ENCODE results near the gene NRP1.
"Not testable (repeated sequence)": the region's sequence is repeated elsewhere in the genome, so short reads cannot be mapped to it uniquely, and the experiment has no call there.

The NRP1 gene

GRCh38 chr10:33315891-33316290 lies 18.6 kb downstream of the NRP1 start:
- no peak for DNase-seq

- no peak for DNase-seq
Observed at GRCh38 chr10:33314811-33315561, 19.5 kb downstream of the NRP1 start.

GRCh38 chr10:33311640-33312039 lies 22.8 kb downstream of the NRP1 start:
- no peak for DNase-seq

DNA sequence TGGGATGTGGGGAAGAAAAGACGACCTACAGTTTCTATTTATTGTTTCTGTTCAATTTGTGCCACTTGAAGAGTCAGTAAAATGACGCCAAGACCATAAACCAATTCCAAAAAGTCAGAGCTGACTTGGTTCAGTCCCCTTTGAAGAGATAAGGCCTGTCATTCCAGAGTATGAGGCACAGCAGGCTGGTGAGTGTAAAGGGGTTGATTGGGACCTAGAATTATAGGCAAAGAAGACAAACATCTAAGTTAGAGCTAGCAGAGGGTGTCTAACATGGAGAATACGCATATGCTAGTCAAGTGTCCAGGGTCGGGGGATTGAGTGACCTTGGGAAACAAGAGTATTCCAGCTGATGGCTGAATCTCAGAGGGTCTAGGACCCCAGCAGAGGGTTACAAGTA lies 23.6 kb downstream of the NRP1 start:
- no peak for DNase-seq

DNA sequence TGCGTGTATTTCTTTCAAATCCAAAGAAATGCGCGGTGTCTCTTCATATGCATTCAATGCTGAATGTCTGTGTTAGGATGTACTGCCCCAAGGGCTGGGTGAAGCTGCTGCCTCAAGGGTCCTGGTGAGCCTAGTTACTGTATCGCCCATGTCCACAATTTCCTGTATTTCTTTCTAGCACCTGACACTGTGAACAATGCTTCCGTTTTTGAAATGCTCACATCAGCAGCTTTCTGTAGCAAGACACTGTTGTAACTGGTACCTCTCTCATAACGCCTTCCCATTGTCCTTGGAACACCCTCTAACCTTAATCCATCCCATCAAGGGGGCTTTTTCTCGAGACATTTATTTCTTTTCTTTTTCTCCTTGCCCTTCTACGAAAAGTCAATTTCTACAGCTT lies 25.1 kb downstream of the NRP1 start:
- DNase-seq: no peak

DNA sequence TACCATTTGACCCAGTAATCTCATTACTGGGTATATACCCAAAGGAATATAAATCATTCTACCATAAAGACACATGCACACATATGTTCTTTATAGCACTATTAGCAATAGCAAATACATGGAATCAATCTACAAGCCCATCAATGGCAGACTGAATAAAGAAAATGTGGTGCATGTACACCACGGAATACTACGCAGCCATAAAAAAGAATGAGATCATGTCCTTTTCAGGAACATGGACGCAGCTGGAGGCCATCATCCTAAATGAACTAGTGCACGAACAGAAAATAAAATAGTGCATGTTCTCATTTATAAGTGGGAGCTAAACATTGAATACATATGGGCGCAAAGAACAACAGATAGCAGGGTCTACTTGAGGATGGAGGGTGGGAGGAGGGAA lies 26.6 kb downstream of the NRP1 start:
- no peak for DNase-seq

DNA sequence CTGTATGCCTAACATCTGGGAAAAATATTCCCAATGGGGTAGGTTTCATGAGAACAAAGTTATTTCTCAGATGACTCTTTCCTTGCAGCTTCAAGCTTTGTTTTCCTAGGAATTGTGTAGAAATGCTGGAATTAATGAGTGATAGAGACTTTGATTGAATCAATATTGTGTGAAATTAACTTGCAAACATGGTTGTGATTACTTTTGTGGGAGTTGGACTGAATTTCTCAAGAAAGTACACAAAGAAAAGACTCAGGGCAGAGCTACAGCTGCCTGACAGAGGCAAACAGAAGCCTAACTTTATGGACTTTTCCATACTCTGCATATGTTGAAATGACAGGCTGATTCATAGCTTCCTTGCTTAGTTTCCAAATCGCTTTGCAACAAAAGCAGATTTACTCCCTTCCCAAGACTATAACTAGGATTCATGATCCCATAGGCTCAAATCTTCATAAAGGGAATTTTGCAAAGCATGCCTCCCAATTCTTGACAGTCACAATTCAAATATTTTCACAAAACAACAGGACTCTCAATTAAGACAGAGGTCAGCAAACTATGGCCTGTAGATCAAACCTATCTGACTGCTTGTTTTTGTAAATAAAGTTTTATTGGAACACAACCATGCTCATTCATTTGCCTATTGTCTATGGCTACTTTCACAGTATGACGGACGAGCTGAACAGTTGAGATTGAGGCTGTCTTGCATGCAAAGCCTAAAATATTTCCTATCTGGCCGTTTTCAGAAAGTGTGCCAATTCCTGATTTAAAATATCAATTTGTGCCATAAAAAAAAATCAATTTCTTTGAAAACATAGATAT lies 27.6 kb downstream of the NRP1 start:
- no peak for DNase-seq

DNA sequence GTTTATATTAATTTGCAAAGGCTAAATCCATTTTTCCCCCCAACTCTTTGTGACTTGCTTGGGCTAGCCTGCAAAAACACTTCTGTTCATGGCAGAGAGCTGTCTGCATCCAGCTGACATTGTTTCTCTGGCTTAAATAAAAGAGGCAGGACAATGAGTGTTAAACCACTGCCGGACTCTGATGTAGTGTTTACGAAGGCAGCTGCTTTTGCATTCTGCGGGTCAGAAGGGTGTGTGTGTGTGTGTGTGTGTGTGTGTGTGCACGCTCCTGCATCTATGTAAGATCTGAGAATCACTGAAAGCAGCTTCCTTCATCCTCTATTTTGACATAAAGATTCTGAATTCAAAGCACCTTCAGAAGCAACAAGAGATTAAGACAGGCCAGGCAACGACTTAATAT lies 28.3 kb downstream of the NRP1 start:
- DNase-seq: no peak

- no peak for DNase-seq
Observed at GRCh38 chr10:33304423-33305225, 29.8 kb downstream of the NRP1 start.

- no peak for DNase-seq
Observed at GRCh38 chr10:33303988-33304387, 30.5 kb downstream of the NRP1 start.

GRCh38 chr10:33302208-33302829 lies 32.1 kb downstream of the NRP1 start:
- DNase-seq: no peak

- DNase-seq: no peak
Observed at GRCh38 chr10:33301097-33301789, 33.2 kb downstream of the NRP1 start.

- not testable (repeated sequence) for DNase-seq
Observed at GRCh38 chr10:33300544-33300943, 33.9 kb downstream of the NRP1 start.

DNA sequence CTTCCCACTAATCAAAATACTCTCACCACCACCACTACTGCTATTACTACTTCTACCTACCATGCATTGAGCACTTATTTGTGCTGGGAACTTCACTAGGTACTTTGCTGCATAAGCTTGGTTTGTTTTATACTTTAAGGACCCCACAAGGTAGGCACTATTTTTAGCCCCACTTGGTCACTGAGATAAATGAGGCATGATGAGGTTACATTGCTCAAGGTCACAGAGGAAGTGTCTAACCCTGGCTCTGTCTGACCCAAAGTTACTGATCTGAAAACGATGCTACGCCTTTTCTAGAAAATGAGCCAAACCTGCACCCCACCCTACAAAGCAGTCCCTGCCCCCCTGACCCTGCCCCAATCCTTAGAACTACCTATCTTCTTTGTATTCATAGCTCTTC lies 35.6 kb downstream of the NRP1 start:
- no peak for DNase-seq

DNA sequence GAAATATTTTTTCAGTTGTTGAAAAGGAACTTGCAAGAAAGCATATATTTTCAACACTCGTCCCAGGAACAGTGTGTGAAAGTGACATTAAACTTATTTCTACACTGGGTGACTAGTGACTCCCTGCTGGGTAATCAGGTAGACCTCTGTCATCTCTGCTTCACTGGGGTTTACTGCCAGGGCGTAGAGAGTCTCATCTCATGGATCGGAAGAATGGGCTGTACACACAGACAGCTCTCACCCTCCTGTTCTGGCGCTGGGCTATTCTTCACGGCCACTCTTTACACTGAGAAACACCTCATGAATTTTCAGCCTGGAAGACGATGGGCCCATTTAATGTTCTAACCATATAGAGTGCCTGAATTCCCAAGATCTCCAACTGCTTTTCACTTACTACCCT lies 36.4 kb downstream of the NRP1 start:
- DNase-seq: no peak

- no peak for DNase-seq
Observed at GRCh38 chr10:33295851-33296250, 38.6 kb downstream of the NRP1 start.

GRCh38 chr10:33293531-33294170 lies 40.8 kb downstream of the NRP1 start:
- no peak for DNase-seq

GRCh38 chr10:33293076-33293475 lies 41.4 kb downstream of the NRP1 start:
- no peak for DNase-seq

DNA sequence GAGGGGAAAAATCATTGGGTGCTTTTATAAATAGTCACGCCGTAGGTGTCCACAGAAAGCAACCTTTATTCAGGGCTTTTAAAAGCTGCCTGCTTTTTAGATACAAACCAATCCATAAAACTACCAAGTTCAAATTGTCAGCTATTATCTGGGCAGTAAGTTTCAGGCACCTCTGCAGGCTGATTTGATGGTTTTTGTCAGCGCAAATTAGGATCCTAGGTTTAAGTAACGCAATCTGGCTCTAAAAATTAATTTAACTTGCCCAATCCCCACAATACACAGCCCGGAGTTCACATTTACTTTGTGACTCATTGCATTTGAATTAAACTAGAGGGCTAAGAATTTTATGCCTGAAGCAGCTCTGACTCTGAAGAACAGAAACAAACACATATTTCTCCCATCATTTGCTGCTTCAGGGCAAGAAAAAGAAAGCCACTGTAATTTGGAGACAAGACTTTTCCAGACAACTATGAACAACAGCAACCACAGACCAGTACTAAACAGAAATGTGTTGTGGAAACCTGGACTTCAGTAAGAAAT lies 43.3 kb downstream of the NRP1 start:
- no peak for DNase-seq

- no peak for DNase-seq
Observed at GRCh38 chr10:33290321-33291052, 44.0 kb downstream of the NRP1 start.

- DNase-seq: no peak
Observed at GRCh38 chr10:33289776-33290175, 44.7 kb downstream of the NRP1 start.
